Stomach (tissue), 4 donors: ENCODE measurements around the gene SH2D3C.

Source experiments
- CTCF ChIP-seq, 7 experiments: fragments of 450-650 bp in 4 of 7; fragments of 200-600 bp in 3 of 7; sonication (generic) in 3 of 7; IDR thresholded peaks; one replicate each; pipeline ENCODE4 v1.5.1; 2016 to 2019; ENCODE audit warnings: antibody characterized with exemption in 7 of 7, control low read depth in 2 of 7, mild to moderate bottlenecking in 1 of 7
- EP300 ChIP-seq: sonication (generic); formaldehyde crosslinking; IDR thresholded peaks from one replicate; pipeline ENCODE4 v1.6.1; 2017; ENCODE audit warnings: antibody characterized with exemption
- POLR2A ChIP-seq, 4 donors: fragments of 450-650 bp; IDR thresholded peaks; one replicate each; pipeline ENCODE4 v1.6.1; 2016; ENCODE audit warnings: antibody characterized with exemption in 4 of 4, control low read depth in 2 of 4, mild to moderate bottlenecking in 1 of 4, moderate library complexity in 1 of 4
- POLR2AphosphoS5 ChIP-seq, 3 donors: sonication (generic); formaldehyde crosslinking; IDR thresholded peaks; one replicate each; pipeline ENCODE4 v1.6.1; 2016; ENCODE audit warnings: antibody characterized with exemption in 3 of 3

GRCh38 chr9:127779136-127779981 is 893 bp upstream of the SH2D3C start:
- TF ChIP-seq POLR2A (IDR thresholded peaks at IDR 0.05) (no peak), CTCF (IDR thresholded peaks at IDR 0.05) (no peak), POLR2AphosphoS5 (IDR thresholded peaks at IDR 0.05) (no peak), EP300 (no peak)
